GM21515 (cell line): Measurements from ENCODE around the gene DOK7.
"Not testable (repeated sequence)": the region's sequence is repeated elsewhere in the genome, so short reads cannot be mapped to it uniquely, and the experiment has no call there.

Source experiments
- ATAC-seq: cut with Tn5 transposase; IDR thresholded peaks from one replicate; pipeline ENCODE4 v1.9.1; 2021; ENCODE audit not compliant: unreplicated experiment

DOK7 gene

DNA sequence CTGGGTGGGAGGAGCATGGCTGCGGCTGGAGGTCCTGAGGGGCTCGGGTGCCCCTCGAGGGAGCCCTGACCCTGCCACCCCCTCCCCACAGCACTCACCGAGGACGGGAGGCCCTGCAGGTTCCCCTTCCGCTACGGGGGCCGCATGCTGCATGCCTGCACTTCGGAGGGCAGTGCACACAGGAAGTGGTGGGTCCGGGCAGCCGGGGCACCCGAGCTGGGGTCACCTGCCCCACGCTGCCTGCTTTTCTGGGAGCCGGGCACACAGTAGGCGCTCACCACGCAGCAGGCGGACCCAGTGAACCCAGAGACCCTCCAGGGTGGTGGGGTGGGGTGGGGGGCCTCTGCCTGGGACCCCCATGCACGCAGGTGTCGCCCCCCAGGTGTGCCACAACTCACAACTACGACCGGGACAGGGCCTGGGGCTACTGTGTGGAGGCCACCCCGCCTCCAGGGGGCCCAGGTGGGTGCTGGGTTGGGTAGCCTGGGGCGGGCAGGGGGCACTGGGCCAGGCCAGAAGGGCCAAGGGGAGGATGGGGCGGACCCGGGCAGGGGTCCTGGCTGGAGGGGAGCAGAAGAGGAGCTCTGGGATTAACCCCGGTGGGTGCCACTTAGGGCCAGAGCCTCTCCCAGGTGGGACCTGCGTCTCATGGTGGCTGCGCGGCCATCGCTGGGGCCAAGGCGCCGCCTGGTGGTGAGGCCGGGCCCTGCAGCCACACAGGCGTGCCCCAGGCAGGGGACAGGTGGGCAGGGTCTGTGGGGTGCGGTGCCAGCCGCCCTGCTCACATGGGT is 20.0 kb upstream of the DOK7 start:
- no peak for ATAC-seq

DNA sequence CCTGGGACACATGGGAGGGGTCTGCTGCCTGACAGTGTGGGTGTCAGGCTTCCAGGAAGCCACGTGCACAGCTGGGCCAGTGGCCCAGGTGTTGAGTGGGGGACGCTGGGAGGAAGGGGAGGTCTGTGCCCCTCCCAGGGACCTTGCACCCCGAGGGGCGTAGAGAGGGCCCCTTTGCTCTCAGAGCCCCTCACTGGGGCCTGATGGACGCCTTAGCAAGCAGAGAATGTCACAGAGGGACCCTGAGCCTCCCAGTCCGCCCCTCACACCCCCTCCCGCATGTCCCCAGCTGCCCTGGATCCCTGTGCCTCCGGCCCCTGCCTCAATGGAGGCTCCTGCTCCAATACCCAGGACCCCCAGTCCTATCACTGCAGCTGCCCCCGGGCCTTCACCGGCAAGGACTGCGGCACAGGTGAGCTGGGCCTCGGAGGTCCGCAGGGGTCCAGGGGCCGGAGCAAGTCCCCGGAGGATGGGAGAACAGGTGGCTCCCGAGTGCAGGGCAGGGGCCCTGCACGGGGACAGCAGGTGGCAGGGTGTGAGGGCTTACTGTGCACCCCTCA is 19.3 kb upstream of the DOK7 start:
- no peak for ATAC-seq

DNA sequence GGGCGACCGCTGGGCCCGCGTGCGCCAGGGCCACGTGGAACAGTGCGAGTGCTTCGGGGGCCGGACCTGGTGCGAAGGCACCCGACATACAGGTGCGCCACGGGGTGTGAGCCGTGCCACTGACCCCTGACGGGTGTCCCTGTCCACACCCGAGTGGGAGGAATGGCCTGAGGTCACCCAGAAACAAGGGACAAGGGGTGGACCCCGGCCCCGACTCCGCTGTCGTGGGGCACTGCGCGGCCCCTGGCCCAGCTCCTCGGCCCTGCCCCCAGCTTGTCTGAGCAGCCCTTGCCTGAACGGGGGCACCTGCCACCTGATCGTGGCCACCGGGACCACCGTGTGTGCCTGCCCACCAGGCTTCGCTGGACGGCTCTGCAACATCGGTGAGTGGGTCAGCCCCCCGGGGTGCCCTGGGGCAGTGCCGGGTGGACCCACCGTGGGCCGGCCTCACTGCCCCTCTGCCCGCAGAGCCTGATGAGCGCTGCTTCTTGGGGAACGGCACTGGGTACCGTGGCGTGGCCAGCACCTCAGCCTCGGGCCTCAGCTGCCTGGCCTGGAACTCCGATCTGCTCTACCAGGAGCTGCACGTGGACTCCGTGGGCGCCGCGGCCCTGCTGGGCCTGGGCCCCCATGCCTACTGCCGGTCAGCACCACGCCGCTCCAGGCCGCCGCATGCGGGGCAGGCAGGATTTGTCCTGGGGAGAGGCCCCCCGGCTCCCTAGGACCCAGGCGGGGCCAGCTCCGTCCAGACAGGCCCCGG is 18.6 kb upstream of the DOK7 start:
- ATAC-seq = no peak

DNA sequence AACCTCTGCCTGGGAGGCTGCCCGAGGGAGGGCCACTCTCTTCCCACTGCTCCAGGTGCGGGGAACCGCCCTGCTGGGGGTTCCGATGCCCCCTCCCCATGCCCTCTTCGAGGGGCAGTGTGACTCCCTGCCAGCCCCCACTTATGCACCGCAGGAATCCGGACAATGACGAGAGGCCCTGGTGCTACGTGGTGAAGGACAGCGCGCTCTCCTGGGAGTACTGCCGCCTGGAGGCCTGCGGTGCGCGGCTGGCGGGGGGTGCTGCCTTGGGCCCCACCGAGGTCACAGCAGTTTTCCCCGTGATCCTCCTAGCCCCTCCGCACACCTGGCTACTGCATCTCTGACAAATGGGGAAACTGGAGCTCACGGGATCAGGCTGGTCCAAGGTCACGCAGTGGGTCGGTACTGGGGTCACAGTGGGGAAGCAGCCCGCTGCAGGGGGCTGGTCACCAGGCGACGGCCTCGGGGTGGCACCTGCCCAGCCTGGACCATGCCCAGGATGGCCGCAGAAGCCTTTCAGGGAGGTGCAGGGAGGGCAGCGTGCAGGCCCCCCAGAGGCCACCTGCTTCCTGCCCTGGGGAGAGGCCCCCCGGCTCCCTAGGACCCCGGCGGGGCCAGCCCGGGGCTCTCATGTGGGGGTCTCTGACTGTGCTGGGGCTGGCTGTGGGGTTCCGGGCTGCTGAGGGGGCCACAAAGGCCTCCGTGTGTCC is 17.8 kb upstream of the DOK7 start:
- ATAC-seq = no peak

DNA sequence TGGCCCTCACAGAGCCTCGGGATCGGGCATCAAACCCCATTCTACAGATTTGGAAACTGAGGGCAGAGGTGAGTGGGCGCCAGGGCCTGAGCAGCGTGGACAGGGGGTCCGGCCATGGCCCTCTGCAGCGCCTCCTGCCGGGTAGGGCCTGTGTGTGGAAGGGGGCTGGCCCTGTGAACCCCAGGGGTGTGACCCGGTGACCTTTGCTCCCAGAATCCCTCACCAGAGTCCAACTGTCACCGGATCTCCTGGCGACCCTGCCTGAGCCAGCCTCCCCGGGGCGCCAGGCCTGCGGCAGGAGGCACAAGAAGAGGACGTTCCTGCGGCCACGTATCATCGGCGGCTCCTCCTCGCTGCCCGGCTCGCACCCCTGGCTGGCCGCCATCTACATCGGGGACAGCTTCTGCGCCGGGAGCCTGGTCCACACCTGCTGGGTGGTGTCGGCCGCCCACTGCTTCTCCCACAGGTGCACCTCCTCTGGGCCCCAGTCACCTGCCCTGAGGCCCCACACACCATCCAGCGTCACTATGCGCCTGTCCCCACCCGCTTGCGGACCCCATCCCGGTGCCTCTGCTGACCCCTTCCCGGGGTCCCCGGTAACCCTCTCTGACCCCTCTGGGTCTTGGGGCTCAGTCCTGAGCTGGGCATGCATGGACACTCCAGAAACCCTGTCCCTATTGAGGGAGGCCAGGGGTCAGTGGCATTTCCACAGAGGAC is 17.1 kb upstream of the DOK7 start:
- ATAC-seq = no peak

DNA sequence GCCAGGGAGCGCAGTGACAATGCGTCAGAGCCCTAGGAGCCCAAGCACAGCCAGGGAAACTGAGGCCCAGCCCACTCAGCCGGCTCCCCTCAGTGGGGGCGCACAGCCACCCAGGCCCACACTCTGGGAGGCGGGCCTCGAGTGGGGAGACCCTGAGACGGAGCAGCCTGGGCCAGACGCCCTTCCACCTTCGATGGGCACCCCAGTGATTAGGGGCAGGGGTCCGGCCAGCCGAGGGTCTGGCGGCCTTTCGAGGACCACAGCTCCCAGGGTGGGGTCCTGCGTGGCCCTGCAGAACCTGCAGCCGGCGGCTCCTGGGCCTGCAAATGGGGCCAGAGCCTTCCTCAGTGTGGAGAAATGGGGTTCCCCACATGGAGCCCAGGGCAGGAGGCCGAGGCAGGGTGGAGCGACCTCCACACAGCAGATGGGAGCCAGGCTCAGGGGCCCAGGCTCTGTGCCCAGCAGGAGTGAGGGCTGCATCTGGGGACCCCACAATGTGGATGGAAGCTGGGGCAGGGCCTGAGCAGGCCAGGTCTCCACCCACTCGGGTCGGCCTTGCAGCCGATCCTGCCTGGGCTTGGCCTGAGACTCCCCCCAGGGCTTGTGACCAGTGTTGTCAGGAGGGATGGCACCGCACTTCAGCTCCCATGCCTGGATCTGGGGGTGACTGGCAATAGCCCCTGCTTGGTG is 16.3 kb upstream of the DOK7 start:
- no peak for ATAC-seq

DNA sequence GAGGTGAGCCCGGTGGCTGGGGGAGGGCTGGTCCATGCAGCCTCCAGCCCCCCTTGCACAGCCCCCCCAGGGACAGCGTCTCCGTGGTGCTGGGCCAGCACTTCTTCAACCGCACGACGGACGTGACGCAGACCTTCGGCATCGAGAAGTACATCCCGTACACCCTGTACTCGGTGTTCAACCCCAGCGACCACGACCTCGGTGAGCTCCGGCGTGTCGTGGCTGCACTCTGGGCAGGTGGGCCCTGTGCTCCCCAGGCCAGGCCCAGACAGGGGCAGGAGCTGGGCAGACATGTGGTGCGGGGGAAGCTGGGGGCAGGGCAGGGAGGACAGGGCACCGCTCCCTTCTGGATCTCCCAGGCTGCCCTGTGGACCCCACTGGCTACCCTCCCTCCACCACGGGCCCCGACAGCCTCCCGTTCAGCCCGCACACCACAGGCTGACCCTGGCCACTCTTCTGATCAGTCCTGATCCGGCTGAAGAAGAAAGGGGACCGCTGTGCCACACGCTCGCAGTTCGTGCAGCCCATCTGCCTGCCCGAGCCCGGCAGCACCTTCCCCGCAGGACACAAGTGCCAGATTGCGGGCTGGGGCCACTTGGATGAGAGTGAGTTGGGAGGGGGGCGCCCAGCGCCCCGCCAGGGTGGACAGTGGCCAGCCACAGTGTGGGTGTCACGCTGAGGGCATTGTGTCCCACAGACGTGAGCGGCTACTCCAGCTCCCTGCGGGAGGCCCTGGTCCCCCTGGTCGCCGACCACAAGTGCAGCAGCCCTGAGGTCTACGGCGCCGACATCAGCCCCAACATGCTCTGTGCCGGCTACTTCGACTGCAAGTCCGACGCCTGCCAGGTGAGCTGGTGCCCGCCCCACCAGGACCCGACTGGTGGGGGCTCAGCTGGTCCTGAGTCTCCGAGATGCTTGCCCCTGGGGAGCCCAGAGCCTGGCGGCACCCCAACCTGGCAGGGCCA is 15.4 kb upstream of the DOK7 start:
- no peak for ATAC-seq

DNA sequence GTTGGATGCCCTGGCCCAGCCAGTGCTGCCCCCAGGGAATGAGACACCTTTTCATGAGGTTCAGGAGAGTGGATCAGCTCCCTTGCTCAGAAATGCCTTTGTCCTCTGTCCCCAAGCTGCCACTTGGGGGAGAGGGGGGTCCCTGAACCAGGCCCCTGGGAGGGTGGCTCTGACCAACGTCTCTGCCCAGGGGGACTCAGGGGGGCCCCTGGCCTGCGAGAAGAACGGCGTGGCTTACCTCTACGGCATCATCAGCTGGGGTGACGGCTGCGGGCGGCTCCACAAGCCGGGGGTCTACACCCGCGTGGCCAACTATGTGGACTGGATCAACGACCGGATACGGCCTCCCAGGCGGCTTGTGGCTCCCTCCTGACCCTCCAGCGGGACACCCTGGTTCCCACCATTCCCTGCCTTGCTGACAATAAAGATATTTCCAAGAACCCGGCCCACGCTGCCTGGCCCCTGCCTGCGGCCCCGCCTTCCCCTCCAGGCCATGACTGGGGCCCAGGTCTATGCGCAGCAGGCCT is 14.0 kb upstream of the DOK7 start:
- ATAC-seq = no peak

DNA sequence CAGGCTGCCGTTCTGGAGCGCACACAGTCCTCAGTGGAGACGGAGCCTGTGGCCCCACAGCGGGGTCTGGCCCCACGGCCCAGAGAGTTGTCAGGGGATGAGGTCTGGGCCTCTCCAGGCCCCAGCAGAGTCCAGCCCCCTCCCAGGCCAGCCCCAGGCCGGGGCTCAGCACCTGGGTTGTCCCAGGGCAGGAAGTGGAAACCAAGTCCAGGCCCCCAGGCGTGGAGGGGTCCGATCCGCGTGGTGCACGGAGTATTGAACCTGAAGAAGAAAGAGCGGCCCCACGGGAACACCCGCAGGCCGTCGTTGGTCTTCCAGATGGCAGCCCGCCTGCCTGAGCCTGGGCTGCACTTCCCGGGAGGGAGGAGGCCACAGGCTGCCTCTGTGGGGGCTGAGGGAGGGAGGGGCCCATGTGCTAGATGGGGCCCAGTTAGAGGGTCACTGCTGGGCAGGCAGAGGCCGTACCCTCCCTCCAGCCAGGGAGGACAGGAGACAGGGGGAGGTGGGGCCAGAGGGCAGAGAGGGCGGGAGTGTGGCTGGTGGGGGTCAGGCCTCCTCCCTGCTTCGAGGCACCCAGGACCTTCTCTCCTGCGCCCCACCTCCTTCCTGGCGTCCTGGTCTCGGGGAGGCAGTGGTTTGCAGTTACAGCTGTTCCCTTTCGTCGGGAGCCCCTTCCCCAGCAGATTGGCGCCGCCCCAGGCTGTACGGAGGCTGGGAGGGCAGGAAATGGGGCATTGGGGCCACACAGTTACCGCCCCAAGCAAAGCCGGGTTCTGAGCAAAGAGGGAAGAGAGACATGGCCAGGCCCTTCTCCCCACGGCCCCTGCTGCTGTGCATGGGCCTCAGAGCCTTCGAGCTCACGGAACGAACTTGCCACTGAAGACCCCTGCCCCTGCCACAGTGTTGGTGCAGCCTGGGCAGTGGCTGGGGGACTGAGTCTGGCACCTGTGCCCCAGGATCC is 13.3 kb upstream of the DOK7 start:
- ATAC-seq = no peak

DNA sequence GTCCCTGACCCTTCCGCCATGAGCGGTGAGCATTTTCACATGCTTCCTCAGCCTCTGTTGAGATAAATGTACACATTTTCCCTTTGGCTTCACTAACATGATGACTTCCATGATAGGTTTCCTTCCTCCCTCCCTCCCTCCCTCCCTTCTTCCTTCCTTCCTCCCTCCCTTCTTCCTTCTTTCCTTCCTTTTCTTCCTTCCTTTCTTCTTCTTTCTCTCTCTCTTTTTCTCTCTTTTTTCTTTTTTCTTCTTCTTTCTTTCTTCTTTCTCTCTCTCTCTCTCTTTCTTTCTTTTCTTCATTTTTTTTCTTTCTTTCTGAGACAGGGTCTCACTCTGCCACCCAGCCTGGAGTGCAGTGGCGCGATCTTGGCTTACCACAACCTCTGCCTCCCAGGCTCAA is 12.5 kb upstream of the DOK7 start:
- no peak for ATAC-seq

DNA sequence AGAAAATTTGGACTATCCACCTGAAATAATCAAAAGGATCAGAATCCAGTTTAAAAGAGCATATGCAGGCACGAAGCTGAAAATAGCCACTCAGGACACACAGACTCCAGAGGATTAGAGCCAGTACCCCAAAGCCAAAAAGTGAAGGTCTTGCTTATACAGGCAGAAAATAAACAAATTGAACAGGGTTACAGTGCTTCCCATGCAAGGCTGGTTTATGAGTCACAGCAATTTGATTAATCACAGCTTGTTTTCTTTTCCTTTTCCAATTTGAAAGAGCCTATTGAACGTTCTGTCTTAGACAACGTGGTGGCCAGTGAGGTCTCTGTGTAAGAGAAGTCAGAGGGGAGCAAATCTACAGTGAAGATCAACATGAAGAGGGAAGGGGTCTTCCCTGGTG is 11.2 kb upstream of the DOK7 start:
- ATAC-seq = no peak

DNA sequence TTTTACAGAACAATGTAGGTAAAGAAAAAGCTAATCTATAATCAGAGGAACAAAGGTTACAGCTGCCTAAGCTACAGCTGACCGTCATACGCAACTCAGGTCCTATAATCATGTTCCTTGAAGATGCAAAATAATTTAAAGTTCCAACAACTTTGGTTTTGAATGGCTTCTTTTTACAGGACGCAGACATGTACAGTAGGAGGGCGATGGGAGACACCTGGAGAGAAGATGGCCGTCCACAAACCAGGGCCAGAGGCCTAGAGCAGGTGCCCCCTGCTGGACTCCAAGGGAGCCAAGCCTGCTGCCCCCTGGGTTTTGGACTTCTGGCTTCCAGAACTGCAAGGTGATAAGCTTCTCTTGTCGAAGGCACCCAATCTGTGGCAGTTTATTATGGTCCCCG is 10.7 kb upstream of the DOK7 start:
- no peak for ATAC-seq

DNA sequence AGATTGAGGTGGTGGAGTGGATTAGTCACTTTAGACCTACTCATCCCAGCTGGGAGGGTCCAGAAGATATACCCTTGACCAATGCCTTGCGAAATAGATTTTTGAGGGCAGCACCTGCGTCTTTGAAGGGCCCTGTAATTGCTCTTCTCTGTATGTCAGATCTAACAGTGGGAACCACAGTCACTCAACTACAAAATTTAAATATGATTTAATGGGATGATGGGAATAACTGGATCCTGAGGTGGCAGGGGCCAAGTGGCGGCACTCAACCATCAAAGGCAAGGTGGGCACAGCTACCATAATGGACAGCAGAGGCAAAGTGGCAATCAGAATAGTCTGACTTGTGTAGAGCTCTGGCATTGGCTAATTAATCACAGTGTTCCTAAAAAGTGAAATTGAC is 7.5 kb upstream of the DOK7 start:
- ATAC-seq = not testable (repeated sequence)

DNA sequence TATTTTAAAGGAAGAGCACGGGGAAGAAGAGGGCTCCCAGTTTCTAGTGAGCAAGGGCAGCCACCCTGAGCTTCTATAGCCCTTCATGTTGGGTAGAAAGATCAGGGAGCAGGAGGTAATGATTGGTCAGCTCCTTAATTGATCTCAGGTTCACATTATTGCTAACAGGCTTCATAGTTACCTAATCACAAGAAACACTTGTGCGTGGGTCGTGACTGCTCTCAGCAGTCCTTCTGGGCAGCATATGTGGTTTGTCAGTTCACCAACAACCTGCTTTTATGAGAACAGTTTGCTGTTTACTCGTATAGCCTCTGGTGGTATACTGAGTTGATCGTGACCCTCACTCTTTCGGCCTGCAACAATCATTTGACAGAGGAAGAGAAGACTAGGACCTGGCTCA is 4.7 kb upstream of the DOK7 start:
- ATAC-seq = no peak

DNA sequence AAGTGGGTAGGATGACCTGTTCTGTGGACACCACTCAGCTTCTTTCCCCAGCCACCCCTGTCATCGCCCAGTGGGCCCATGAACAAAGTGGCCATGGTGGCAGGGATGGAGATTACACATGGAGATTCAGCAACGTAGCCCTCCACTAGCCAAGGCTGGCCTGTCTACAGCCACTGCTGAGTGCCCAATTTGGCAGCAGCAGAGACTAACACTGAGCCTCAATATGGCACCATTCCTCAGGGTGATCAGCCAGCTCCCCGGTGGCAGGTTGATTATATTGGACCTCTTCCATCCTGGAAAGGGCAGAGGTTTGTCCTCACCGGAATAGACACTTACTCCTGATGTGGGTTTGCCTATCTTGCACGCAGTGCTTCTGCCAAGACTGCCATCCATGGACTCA is 4.0 kb upstream of the DOK7 start:
- ATAC-seq = not testable (repeated sequence)

DNA sequence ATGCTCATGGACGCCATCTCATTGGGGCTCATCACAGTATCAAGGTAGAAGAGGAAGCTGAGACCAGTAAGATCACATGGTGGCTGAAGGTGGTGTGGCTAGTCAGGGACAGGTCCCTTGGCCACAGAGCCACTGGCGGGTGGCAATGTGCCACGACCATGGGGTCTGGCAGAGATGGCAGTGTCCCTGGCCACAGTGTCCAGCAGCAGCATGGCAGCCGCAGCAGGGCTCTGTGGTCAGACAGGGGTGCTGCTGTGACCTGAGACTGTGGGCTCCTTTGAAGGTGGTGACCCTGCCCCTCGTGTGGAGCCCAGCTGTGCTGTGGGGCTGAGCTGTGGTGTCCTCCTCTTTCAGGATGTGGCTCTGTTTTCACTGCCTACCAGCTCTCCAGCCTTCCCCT is 2.2 kb upstream of the DOK7 start:
- no peak for ATAC-seq

DNA sequence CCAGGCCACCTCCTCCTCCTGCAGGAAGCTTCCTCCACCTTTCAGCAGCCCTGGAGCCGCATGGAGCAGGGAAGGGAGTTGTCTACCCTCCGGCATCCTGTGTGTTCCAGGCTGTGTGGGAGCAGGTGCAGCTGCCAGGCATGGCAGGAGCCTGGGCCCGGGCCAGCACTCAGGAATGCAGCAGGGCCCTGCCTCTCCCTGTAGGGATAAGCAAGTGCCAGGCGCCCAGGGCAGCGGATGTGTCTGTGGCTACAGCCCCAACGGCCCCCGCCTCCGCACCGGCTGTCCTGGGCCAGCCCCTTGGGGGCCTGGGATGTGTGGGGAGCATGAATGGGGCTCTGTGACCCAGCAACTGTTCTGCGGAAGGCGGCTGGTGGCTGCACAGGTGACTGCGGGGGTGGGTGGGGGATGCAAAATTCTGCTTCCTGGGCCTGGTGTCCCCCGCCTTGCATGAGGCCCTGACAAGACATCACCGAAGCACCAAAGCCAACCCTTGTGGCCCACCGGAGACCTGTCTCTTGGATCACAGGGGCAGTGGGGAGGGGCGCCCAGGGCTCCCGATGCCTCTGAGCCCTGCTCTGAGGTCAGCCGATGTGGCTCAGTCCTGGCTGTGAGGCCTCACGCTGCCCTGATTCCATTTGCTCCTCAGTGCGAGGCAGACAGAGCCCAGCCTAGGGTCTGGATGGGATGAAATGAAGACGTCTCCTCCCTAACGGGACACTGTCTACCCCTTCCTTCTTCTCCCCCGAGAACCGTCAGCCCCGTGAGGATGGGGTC is 1.4 kb upstream of the DOK7 start:
- ATAC-seq = no peak
